Measurements from ENCODE around the gene CDK13. TPM values are rescaled to one million over a fixed set of nuclear protein-coding genes. Genes with fewer than 3 reads are reported as not detected.

Gene CDK13
- total RNA-seq, 1 experiment from 2014 or later, result 34.9 TPM

GRCh38 chr7:39919646-39920045 lies 30.4 kb upstream of the CDK13 start:
- Histone ChIP-seq H3K27me3 (ENCODE audit: low read length) (peaks cover 3% of the 10 kb centered on the region; the same call in 1 of the 2 replicates), H4K20me1 (ENCODE audit: low read length) (no peaks in the 10 kb centered on the region), H3F3A (ENCODE audit: low read length, unreplicated experiment) (no peaks in the 10 kb centered on the region), H3K9me2 (replicated peaks; ENCODE audit: low read length) (no peaks in the 10 kb centered on the region), H3K4me2 (ENCODE audit: low read length) (no peak overlapping the region), H3K79me2 (ENCODE audit: low read length) (no peaks in the 10 kb centered on the region), H3K4me3 (ENCODE audit: low read length) (no peak overlapping the region), H2AFZ (ENCODE audit: low read length) (no peak overlapping the region), H3K9me3 (ENCODE audit: low read length) (no peaks in the 10 kb centered on the region), H3K4me1 (ENCODE audit: insufficient read depth, low read length) (no peaks in the 10 kb centered on the region), H3K27ac (ENCODE audit: low read length) (no peak overlapping the region), H3K36me3 (ENCODE audit: low read depth, low read length) (no peaks in the 10 kb centered on the region), H3K9ac (ENCODE audit: low read length) (no peak overlapping the region)
- ChIA-PET POLR2A (ENCODE audit: unreplicated experiment) (no interaction called here), CTCF (interaction anchor here (1.4 kb wide), 1 partner anchor 23 kb away, joined by 5 read pairs; no protein-coding TSS in a partner anchor)
- TF ChIP-seq CTCF (conservative IDR thresholded peaks at IDR 0.05; ENCODE audit: low read depth, low read length) (no peak), EZH2 (IDR thresholded peaks at IDR 0.05; ENCODE audit: low read length, unreplicated experiment) (no peak)
- no TSS peak for BruUV-seq (replicated peaks)
- intact Hi-C loops (cut with micrococcal nuclease), result no loop called here
- DNase-seq, result no peak
- ATAC-seq, result no peak

GRCh38 chr7:39921506-39922175 lies 28.4 kb upstream of the CDK13 start:
- Histone ChIP-seq H3K27ac (ENCODE audit: low read length) (no peak overlapping the region), H3K9me2 (replicated peaks; ENCODE audit: low read length) (no peaks in the 10 kb centered on the region), H3K27me3 (ENCODE audit: low read length) (peaks cover 3% of the 10 kb centered on the region; the same call in 1 of the 2 replicates), H3K79me2 (ENCODE audit: low read length) (no peaks in the 10 kb centered on the region), H3F3A (ENCODE audit: low read length, unreplicated experiment) (no peaks in the 10 kb centered on the region), H3K4me1 (ENCODE audit: insufficient read depth, low read length) (no peaks in the 10 kb centered on the region), H3K4me3 (ENCODE audit: low read length) (no peak overlapping the region), H2AFZ (ENCODE audit: low read length) (no peak overlapping the region), H4K20me1 (ENCODE audit: low read length) (no peaks in the 10 kb centered on the region), H3K9ac (ENCODE audit: low read length) (no peak overlapping the region), H3K4me2 (ENCODE audit: low read length) (no peak overlapping the region), H3K36me3 (ENCODE audit: low read depth, low read length) (no peaks in the 10 kb centered on the region), H3K9me3 (ENCODE audit: low read length) (no peaks in the 10 kb centered on the region)
- ChIA-PET CTCF (no interaction called here), POLR2A (ENCODE audit: unreplicated experiment) (no interaction called here)
- TF ChIP-seq CTCF (conservative IDR thresholded peaks at IDR 0.05; ENCODE audit: low read depth, low read length) (no peak), EZH2 (IDR thresholded peaks at IDR 0.05; ENCODE audit: low read length, unreplicated experiment) (no peak), EZH2phosphoT487 (IDR thresholded peaks at IDR 0.05; ENCODE audit: borderline replicate concordance, low read length) (no peak)
- no TSS peak for BruUV-seq (replicated peaks)
- no peak for DNase-seq
- ATAC-seq, result no peak
- intact Hi-C loops (cut with micrococcal nuclease), result no loop called here

GRCh38 chr7:39922580-39922979 lies 27.5 kb upstream of the CDK13 start:
- Histone ChIP-seq H3F3A (ENCODE audit: low read length, unreplicated experiment) (no peaks in the 10 kb centered on the region), H3K27me3 (ENCODE audit: low read length) (peaks cover 3% of the 10 kb centered on the region; the same call in 1 of the 2 replicates), H3K9me2 (replicated peaks; ENCODE audit: low read length) (no peaks in the 10 kb centered on the region), H3K27ac (ENCODE audit: low read length) (no peak overlapping the region), H3K9me3 (ENCODE audit: low read length) (no peaks in the 10 kb centered on the region), H3K4me3 (ENCODE audit: low read length) (no peak overlapping the region), H3K36me3 (ENCODE audit: low read depth, low read length) (no peaks in the 10 kb centered on the region), H2AFZ (ENCODE audit: low read length) (no peak overlapping the region), H3K4me1 (ENCODE audit: insufficient read depth, low read length) (no peaks in the 10 kb centered on the region), H3K79me2 (ENCODE audit: low read length) (no peaks in the 10 kb centered on the region), H4K20me1 (ENCODE audit: low read length) (no peaks in the 10 kb centered on the region), H3K9ac (ENCODE audit: low read length) (no peak overlapping the region), H3K4me2 (ENCODE audit: low read length) (no peak overlapping the region)
- intact Hi-C loops (cut with micrococcal nuclease), result no loop called here
- TF ChIP-seq EZH2 (IDR thresholded peaks at IDR 0.05; ENCODE audit: low read length, unreplicated experiment), result no peak
- TF ChIP-seq EZH2phosphoT487 (IDR thresholded peaks at IDR 0.05; ENCODE audit: borderline replicate concordance, low read length), result no peak
- TF ChIP-seq CTCF (conservative IDR thresholded peaks at IDR 0.05; ENCODE audit: low read depth, low read length), result no peak
- no peak for DNase-seq
- BruUV-seq (replicated peaks), result no TSS peak
- POLR2A ChIA-PET (ENCODE audit: unreplicated experiment), result no interaction called here
- CTCF ChIA-PET, result no interaction called here
- no peak for ATAC-seq
